HUES48 (cell line): Measurements from ENCODE around the gene GIPC1.

Experiments used
- H3K27ac ChIP-seq: one replicate; pipeline ENCODE4 v1.7.0; 2013; ENCODE audit warnings: low read depth, low read length, inconsistent platforms
- H3K27me3 ChIP-seq: 2 replicates; pipeline ENCODE4 v1.6.1; 2013; ENCODE audit warnings: mild to moderate bottlenecking, low read length; ENCODE audit not compliant: control insufficient read depth, insufficient read depth
- H3K36me3 ChIP-seq: 2 replicates; pipeline ENCODE4 v1.6.1; 2013; ENCODE audit warnings: low read length; ENCODE audit not compliant: control insufficient read depth, insufficient read depth
- H3K4me1 ChIP-seq: 2 replicates; pipeline ENCODE4 v1.6.1; 2013; ENCODE audit warnings: mild to moderate bottlenecking, low read length; ENCODE audit not compliant: control insufficient read depth, insufficient read depth
- H3K4me3 ChIP-seq: 2 replicates; pipeline ENCODE4 v1.5.1; 2013; ENCODE audit warnings: mild to moderate bottlenecking, low read depth, low read length
- H3K9ac ChIP-seq: 2 replicates; pipeline ENCODE4 v1.6.1; 2013; ENCODE audit warnings: mild to moderate bottlenecking, low read depth, low read length, moderate library complexity
- H3K9me3 ChIP-seq: 2 replicates; pipeline ENCODE4 v1.6.1; 2013; ENCODE audit warnings: low read length; ENCODE audit not compliant: control insufficient read depth, insufficient read depth

GIPC1 gene

DNA sequence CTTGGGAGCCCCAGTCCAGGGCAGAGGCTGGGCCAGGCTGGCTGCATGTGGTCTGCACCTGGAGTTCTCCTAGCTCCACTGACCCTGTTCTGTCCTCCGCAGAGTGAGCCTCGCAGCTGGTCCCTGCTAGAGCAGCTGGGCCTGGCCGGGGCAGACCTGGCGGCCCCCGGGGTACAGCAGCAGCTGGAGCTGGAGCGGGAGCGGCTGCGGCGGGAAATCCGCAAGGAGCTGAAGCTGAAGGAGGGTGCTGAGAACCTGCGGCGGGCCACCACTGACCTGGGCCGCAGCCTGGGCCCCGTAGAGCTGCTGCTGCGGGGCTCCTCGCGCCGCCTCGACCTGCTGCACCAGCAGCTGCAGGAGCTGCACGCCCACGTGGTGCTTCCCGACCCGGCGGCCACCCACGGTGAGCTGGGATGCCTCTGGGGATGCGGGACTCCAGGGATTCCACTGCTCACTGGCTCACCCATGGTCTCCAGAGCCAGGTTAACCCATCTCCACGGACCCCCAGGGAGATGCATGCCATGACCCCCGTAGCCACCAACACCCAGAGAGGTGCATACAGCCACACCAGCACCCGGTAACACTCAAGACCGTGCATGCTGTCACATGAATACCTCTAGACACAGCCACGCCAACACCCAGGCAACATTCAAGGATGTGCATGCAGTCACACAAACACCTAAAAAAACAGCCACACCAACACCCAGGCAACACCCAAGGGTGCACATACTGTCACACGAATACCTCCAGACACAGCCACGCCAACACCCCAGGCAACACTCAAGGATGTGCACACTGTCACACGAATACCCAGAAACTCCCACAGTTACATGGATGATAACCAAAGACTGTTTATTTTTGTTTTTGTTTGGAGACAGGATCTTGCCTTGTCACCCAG, 54.6 kb downstream of the GIPC1 start:
- no peaks in the 10 kb centered on the region for H3K4me1 ChIP-seq
- H3K9me3 ChIP-seq, result no peaks in the 10 kb centered on the region
- no peaks in the 10 kb centered on the region for H3K27me3 ChIP-seq
- H3K9ac ChIP-seq, result no peak overlapping the region
- H3K4me3 ChIP-seq, result no peak overlapping the region
- H3K27ac ChIP-seq, result no peak overlapping the region
- H3K36me3 ChIP-seq, result peaks cover 58% of the 10 kb centered on the region

- Histone ChIP-seq H3K9ac (no peak overlapping the region), H3K27ac (no peak overlapping the region), H3K36me3 (peaks cover 53% of the 10 kb centered on the region), H3K27me3 (no peaks in the 10 kb centered on the region), H3K4me3 (no peak overlapping the region), H3K9me3 (no peaks in the 10 kb centered on the region), H3K4me1 (no peaks in the 10 kb centered on the region)
Observed at GRCh38 chr19:14440049-14440448, 55.9 kb downstream of the GIPC1 start.

- H3K9ac ChIP-seq, result no peak overlapping the region
- no peaks in the 10 kb centered on the region for H3K9me3 ChIP-seq
- H3K27ac ChIP-seq, result no peak overlapping the region
- H3K4me1 ChIP-seq, result peaks cover 4% of the 10 kb centered on the region
- H3K4me3 ChIP-seq, result no peak overlapping the region
- no peaks in the 10 kb centered on the region for H3K27me3 ChIP-seq
- H3K36me3 ChIP-seq, result peaks cover 43% of the 10 kb centered on the region
Observed at GRCh38 chr19:14439014-14439413, 56.9 kb downstream of the GIPC1 start.

GRCh38 chr19:14437578-14438140, 58.3 kb downstream of the GIPC1 start:
- Histone ChIP-seq H3K27ac (no peak overlapping the region), H3K27me3 (no peaks in the 10 kb centered on the region), H3K9ac (no peak overlapping the region), H3K9me3 (no peaks in the 10 kb centered on the region), H3K36me3 (peaks cover 30% of the 10 kb centered on the region), H3K4me3 (no peak overlapping the region), H3K4me1 (peaks cover 6% of the 10 kb centered on the region)

GRCh38 chr19:14435320-14436050, 60.4 kb downstream of the GIPC1 start:
- H3K27ac ChIP-seq, result no peak overlapping the region

DNA sequence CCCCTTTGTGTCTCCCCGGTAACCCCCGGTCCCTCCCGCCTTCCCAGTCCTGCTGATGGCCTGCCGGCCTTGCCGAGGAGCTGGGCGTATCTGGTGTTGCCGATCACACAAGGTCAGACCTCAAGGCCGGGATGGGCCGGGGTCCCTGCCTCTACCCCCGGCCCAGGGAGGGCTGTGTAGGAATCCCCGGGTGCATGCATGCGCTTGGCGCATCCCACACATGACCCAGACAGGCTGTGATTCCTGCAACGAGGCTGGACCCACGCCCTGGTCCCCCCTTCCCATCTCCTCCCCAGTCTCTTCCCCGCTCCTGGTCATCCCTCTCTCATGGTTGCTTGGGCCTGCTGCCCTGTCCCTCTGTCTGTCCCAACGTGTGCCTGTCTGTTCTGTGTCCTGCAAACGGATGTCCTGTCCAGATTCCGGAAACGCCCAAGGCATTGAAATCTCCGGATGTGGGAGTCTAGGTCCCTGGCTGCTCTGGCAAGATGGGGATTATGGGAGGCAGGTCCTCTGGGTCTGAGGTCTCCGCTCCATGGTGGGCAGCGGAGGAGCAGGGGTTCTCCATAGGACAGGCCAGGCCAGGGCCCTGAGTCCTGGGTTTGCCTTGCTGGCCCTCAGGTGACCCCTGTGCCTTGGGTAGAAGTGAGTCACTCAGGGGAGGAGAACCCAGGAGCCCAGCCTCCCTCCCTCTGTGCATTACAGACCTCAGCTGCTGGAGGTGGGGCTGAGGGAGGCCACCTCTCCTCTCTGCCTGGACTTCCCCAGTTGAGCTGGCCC, 61.2 kb downstream of the GIPC1 start:
- no peaks in the 10 kb centered on the region for H3K9me3 ChIP-seq
- H3K4me3 ChIP-seq, result peak overlapping the region; percentile 71; the same call in 1 of the 2 replicates
- no peak overlapping the region for H3K27ac ChIP-seq
- H3K27me3 ChIP-seq, result no peaks in the 10 kb centered on the region
- peaks cover 6% of the 10 kb centered on the region for H3K4me1 ChIP-seq
- peaks cover 13% of the 10 kb centered on the region for H3K36me3 ChIP-seq
- H3K9ac ChIP-seq, result no peak overlapping the region

More at GRCh38 chr19:14435320-14436050, 60.4 kb downstream of the GIPC1 start:
- no peak overlapping the region for H3K4me3 ChIP-seq
- H3K9me3 ChIP-seq, result no peaks in the 10 kb centered on the region
- H3K27me3 ChIP-seq, result no peaks in the 10 kb centered on the region
- peaks cover 13% of the 10 kb centered on the region for H3K36me3 ChIP-seq
- H3K4me1 ChIP-seq, result peaks cover 6% of the 10 kb centered on the region
- no peak overlapping the region for H3K9ac ChIP-seq

GRCh38 chr19:14433554-14434501, 62.1 kb downstream of the GIPC1 start:
- H3K9ac ChIP-seq, result peak overlapping the region; percentile 26; the same call in 1 of the 2 replicates
- H3K36me3 ChIP-seq, result peaks cover 13% of the 10 kb centered on the region
- H3K4me3 ChIP-seq, result peak overlapping the region; percentile 71
- peak overlapping the region; percentile 33 for H3K27ac ChIP-seq
- H3K9me3 ChIP-seq, result no peaks in the 10 kb centered on the region
- H3K4me1 ChIP-seq, result peaks cover 6% of the 10 kb centered on the region
- no peaks in the 10 kb centered on the region for H3K27me3 ChIP-seq

DNA sequence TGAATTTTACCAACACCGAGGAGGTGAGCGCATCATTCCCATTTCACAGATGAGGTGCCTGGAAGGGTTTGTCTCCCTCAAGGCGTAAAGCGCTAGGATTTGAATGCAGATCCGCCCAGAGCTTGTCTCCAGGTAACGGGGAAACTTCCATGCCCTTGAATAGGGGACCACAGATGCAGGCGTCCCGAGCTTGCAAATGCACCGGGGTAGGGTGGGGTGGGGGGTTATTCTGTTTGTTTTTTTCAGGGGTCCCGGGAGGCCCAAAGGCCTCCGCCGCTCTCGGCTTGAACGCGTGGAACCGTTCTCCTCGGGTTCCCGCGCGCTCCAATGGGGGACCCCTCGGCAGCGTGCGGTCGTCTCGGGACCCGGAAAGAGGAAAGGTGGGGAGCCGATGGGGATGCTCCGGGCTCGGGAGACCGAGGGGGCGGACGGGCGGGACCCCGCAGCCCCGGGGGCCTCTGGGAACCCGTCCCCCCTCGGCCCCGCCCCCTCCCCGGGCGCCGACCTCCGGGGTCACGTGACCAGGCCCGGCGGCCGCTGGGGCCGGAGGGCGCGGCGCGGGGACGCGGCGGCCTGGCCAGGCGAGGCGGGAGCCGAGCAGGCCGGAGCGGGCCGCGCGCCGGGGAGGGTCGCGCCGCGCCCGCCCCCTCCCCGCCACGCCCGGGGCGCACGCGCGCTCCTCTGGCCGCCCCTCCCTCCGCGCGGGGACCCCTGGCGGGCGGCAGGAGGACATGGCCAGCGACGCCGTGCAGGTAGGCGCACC, 63.0 kb downstream of the GIPC1 start, which contains the start of gene PKN1:
Gene PKN1 (plus strand): TSS at position 516 of the 763 bp plus-strand sequence. CDS start 216 bp downstream, at position 732.
- Histone ChIP-seq H3K27ac (peak within 1 kb of the TSS; percentile 33), H3K9me3 (no peaks in the 10 kb centered on the region), H3K27me3 (no peaks in the 10 kb centered on the region), H3K4me1 (peaks cover 6% of the 10 kb centered on the region), H3K4me3 (peak within 1 kb of the TSS; percentile 71), H3K9ac (peak within 1 kb of the TSS; percentile 26; the same call in 1 of the 2 replicates), H3K36me3 (peaks cover 13% of the 10 kb centered on the region)

- H3K27ac ChIP-seq, result no peak overlapping the region
- H3K9ac ChIP-seq, result no peak overlapping the region
- H3K4me1 ChIP-seq, result peaks cover 6% of the 10 kb centered on the region
- H3K9me3 ChIP-seq, result no peaks in the 10 kb centered on the region
- no peak overlapping the region for H3K4me3 ChIP-seq
- H3K36me3 ChIP-seq, result peaks cover 3% of the 10 kb centered on the region; the same call in 1 of the 2 replicates
- H3K27me3 ChIP-seq, result no peaks in the 10 kb centered on the region
Observed at GRCh38 chr19:14430712-14431111, 65.2 kb downstream of the GIPC1 start.
